HepG2 (cell line): ENCODE data around the gene CHCHD6. TPM values are rescaled to one million over a fixed set of nuclear protein-coding genes. Genes with fewer than 3 reads are reported as not detected.

Source experiments
- ARNTL ChIP-seq: sonication (generic); formaldehyde crosslinking; IDR thresholded peaks from 2 replicates; pipeline ENCODE4 v1.4.0; 2020; ENCODE audit warnings: mild to moderate bottlenecking, missing genetic modification reagents
- ATF2 ChIP-seq: sonication (generic); formaldehyde crosslinking; IDR thresholded peaks from 2 replicates; pipeline ENCODE4 v1.4.0; 2020; ENCODE audit warnings: missing genetic modification reagents
- CBX1 ChIP-seq: IDR thresholded peaks from one replicate; pipeline ENCODE4 v1.6.1; 2016; ENCODE audit warnings: antibody characterized with exemption, low read depth
- CCDC6 ChIP-seq: sonication (generic); formaldehyde crosslinking; IDR thresholded peaks from 2 replicates; pipeline ENCODE4 v1.8.1; 2022; ENCODE audit warnings: mild to moderate bottlenecking, missing genetic modification reagents, moderate library complexity
- CENPX ChIP-seq: sonication (generic); formaldehyde crosslinking; IDR thresholded peaks from 2 replicates; pipeline ENCODE4 v1.9.0; 2021; ENCODE audit warnings: mild to moderate bottlenecking, missing genetic modification reagents, moderate library complexity
- CTCF ChIP-seq: sonication (generic); formaldehyde crosslinking; IDR thresholded peaks from 2 replicates; pipeline ENCODE4 v1.5.0; 2020; ENCODE audit warnings: mild to moderate bottlenecking, missing genetic modification reagents, moderate library complexity
- GLMP ChIP-seq: sonication (generic); formaldehyde crosslinking; IDR thresholded peaks from 2 replicates; pipeline ENCODE4 v1.9.0; 2021; ENCODE audit warnings: missing genetic modification reagents, mild to moderate bottlenecking, borderline replicate concordance
- KLF12 ChIP-seq: sonication (generic); formaldehyde crosslinking; IDR thresholded peaks from 2 replicates; pipeline ENCODE4 v1.4.0; 2020; ENCODE audit warnings: missing genetic modification reagents, borderline replicate concordance
- LBX2 ChIP-seq: sonication (generic); formaldehyde crosslinking; IDR thresholded peaks from 2 replicates; pipeline ENCODE4 v1.5.0; 2020; ENCODE audit warnings: missing genetic modification reagents, mild to moderate bottlenecking, borderline replicate concordance
- POGK ChIP-seq: sonication (generic); formaldehyde crosslinking; conservative IDR thresholded peaks from 2 replicates; pipeline ENCODE4 v1.8.0; 2022; ENCODE audit warnings: mild to moderate bottlenecking, moderate library complexity, missing genetic modification reagents
- PPARG ChIP-seq: conservative IDR thresholded peaks from 2 replicates; pipeline ENCODE4 v1.6.1; 2016; ENCODE audit warnings: missing biosample characterization, missing genetic modification reagents
- RFX1 ChIP-seq: fragments of 450-650 bp; IDR thresholded peaks from 2 replicates; pipeline ENCODE4 v1.6.1; 2017
- SIX4 ChIP-seq: sonication (generic); formaldehyde crosslinking; IDR thresholded peaks from 2 replicates; pipeline ENCODE4 v1.4.0; 2020; ENCODE audit warnings: missing genetic modification reagents
- SMC3 ChIP-seq: IDR thresholded peaks from 2 replicates; pipeline ENCODE4 v1.6.1; 2011; ENCODE audit warnings: low read length, improper control_type of control experiment
- ZNF281 ChIP-seq: sonication (generic); formaldehyde crosslinking; IDR thresholded peaks from 2 replicates; pipeline ENCODE4 v1.4.0; 2020; ENCODE audit warnings: missing genetic modification reagents, borderline replicate concordance
- ZNF282 ChIP-seq: fragments of 450-650 bp; IDR thresholded peaks from 2 replicates; pipeline ENCODE4 v1.6.1; 2018; ENCODE audit not compliant: partially characterized antibody
- ZNF292 ChIP-seq: sonication (generic); formaldehyde crosslinking; IDR thresholded peaks from 2 replicates; pipeline ENCODE4 v1.8.1; 2022; ENCODE audit warnings: mild to moderate bottlenecking, low read depth, missing genetic modification reagents, borderline replicate concordance
- ZNF431 ChIP-seq: sonication (generic); formaldehyde crosslinking; IDR thresholded peaks from 2 replicates; pipeline ENCODE4 v1.9.0; 2022; ENCODE audit warnings: missing genetic modification reagents, low read depth, mild to moderate bottlenecking, borderline replicate concordance
- ZNF569 ChIP-seq: sonication (generic); formaldehyde crosslinking; IDR thresholded peaks from 2 replicates; pipeline ENCODE4 v1.5.0; 2020; ENCODE audit warnings: mild to moderate bottlenecking, missing genetic modification reagents, moderate library complexity, borderline replicate concordance
- ZNF780A ChIP-seq: sonication (generic); formaldehyde crosslinking; IDR thresholded peaks from 2 replicates; pipeline ENCODE4 v1.8.0; 2022; ENCODE audit warnings: mild to moderate bottlenecking, missing genetic modification reagents, moderate library complexity
- polyA plus RNA-seq, 8 experiments: library from polyadenylated mRNA; depleted of rRNA in 3 of 8; stranded (reverse) in 7 of 8; unstranded in 1 of 8; fragments of >200 nt; fragmentation: Illumina TruSeq in 4 of 8; extraction: Trizol in 4 of 8; gene quantifications; 2 replicates each; pipeline versions ENCODE4 v1.2.1 to v1.2.3, GENCODE V29; 2011 to 2016; ENCODE audit warnings: low read depth in 4 of 8, missing spikeins in 1 of 8, mixed read lengths in 1 of 8; ENCODE audit not compliant: insufficient read depth in 1 of 8
- total RNA-seq, 5 experiments: library from RNA; depleted of rRNA; stranded (reverse); fragments of >200 nt; fragmentation: Illumina TruSeq; extraction: Trizol; gene quantifications; 2 replicates each; pipeline ENCODE4 v1.2.3, GENCODE V29; 2016; ENCODE audit warnings: low read depth in 1 of 5

CHCHD6 gene
- total and polyA plus RNA-seq, 2 of the 13 experiments (the other 11 are each of a cell fraction or from before 2014, with no cell fraction given): 20.3 to 20.8 TPM

- TF ChIP-seq CTCF (CRISPR knock-in tag) (peak; percentile 97), CBX1 (no peak), CCDC6 (CRISPR knock-in tag) (no peak), KLF12 (CRISPR knock-in tag) (no peak), ZNF292 (CRISPR knock-in tag) (no peak), POGK (CRISPR knock-in tag) (no peak), PPARG (no peak), SIX4 (no peak), ARNTL (no peak), ZNF282 (no peak), ZNF281 (no peak), ZNF569 (CRISPR knock-in tag) (no peak), GLMP (no peak), ZNF431 (no peak), ATF2 (peak; percentile 43; the same call in 1 of the 2 replicates), CENPX (no peak), ZNF780A (CRISPR knock-in tag) (no peak), SMC3 (peak; percentile 85), RFX1 (no peak), LBX2 (CRISPR knock-in tag) (no peak)
These were observed 48.5 kb downstream of the CHCHD6 start (continued) for GRCh38 chr3:126752303-126753190.
